ENCODE results near the gene NKAIN2.
A peak's percentile ranks its signal among the peaks of the same experiment; 100 is the strongest.

Gene NKAIN2

DNA sequence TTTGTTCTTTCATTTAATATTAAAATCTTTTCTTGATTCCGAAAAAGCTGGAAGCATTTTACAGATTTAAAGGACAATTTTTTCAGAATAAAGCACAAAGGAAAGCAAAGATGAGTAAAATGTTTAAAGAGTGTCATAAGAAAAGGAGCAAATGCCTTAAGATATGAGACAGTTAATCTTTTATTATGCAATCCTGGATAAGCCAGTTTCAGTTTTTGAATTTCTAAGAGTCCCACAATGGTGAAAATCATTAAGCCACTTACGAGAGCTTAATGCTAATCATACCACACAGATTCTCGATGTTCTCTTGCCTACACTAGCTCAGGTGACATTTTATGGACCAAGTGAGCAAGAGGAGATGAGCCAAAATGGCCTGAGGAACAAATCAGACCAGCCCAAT is 1054.9 kb downstream of the NKAIN2 start:
- Histone ChIP-seq H3K4me3 (no peak overlapping the region), H3K27ac (no peak overlapping the region), H3K9me3 (peaks cover 10% of the 10 kb centered on the region; the same call in 1 of the 2 replicates), H3K4me1 (no peaks in the 10 kb centered on the region), H3K9ac (no peak overlapping the region), H3K4me2 (no peak overlapping the region), H4K20me1 (no peaks in the 10 kb centered on the region), H3K36me3 (no peaks in the 10 kb centered on the region), H3K27me3 (no peaks in the 10 kb centered on the region)
- TF ChIP-seq Cebpa-rat (IDR thresholded peaks at IDR 0.05), result no peak

DNA sequence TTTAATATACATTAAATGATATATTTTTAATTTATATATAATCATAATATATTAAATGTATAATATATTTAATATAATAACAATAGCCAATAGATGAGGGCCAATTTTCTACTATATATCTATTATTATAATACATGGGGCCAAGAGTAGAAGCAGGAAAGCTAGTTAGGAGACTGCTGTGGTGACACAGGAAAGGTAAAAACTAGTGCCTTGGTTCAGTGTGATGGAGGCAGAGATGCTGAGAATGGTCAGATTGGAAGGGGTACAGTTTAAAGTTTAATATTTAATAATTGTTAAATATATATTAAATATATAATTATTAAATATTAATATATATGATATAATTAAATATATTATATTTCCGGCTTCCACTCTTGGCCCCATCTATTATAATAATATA is 1055.7 kb downstream of the NKAIN2 start:
- H3K4me3 ChIP-seq, result no peak overlapping the region
- H3K4me1 ChIP-seq, result no peaks in the 10 kb centered on the region
- H3K9me3 ChIP-seq, result peaks cover 10% of the 10 kb centered on the region; the same call in 1 of the 2 replicates
- no peak overlapping the region for H3K4me2 ChIP-seq
- H3K36me3 ChIP-seq, result no peaks in the 10 kb centered on the region
- no peak for TF ChIP-seq Cebpa-rat (IDR thresholded peaks at IDR 0.05)
- H4K20me1 ChIP-seq, result no peaks in the 10 kb centered on the region
- no peaks in the 10 kb centered on the region for H3K27me3 ChIP-seq
- H3K9ac ChIP-seq, result no peak overlapping the region
- H3K27ac ChIP-seq, result no peak overlapping the region

DNA sequence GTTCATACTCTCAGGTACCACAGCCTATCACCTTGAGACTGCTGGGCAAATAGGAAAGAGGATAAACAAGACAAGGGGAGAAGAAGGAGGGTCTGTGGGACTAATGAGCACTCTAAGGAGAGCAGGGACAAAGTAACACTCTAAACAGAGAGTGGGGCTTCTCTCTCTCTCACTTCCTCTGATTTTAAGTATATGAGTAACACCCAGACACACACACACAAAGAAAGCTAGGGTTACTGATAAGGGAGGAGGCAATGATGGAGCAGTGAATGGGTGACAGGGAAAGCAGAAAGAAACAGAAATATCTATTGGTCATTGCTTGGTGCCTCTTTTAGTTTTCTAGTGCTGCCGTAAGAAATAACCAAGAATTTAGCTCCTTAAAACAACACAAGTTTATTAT is 1062.4 kb downstream of the NKAIN2 start:
- no peak overlapping the region for H3K9ac ChIP-seq
- no peaks in the 10 kb centered on the region for H3K36me3 ChIP-seq

DNA sequence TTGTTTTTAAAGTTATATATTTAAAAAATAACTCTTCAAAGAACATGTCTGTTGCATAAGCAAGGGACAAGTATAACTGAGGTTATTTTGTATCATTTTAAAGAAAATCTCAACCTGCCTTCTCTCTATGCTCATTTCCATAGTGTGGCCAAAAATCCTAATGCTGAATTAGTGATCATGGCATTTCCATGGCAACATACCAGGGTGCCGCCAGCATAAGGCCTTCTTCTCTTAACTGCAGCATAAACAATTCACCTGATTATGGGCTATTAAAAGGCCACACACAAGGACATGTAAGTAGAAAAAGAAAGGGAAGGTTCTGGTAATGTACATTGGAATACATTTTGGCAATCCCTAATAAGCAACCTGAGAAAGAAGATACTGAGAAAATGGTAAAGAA is 1063.5 kb downstream of the NKAIN2 start:
- Histone ChIP-seq H3K27me3 (no peaks in the 10 kb centered on the region), H3K9me3 (peaks cover 5% of the 10 kb centered on the region; the same call in 1 of the 2 replicates), H3K9ac (no peak overlapping the region), H3K36me3 (no peaks in the 10 kb centered on the region), H4K20me1 (no peaks in the 10 kb centered on the region), H3K27ac (no peak overlapping the region), H3K4me3 (no peak overlapping the region), H3K4me1 (peaks cover 10% of the 10 kb centered on the region), H3K4me2 (no peak overlapping the region)
- TF ChIP-seq Cebpa-rat (IDR thresholded peaks at IDR 0.05), result no peak

More for the DNA sequence above, 1062.4 kb downstream of the NKAIN2 start:
- Histone ChIP-seq H4K20me1 (no peaks in the 10 kb centered on the region), H3K4me3 (no peak overlapping the region), H3K4me2 (peak overlapping the region; percentile 24; the same call in 1 of the 2 replicates), H3K27me3 (no peaks in the 10 kb centered on the region), H3K27ac (no peak overlapping the region), H3K4me1 (peaks cover 10% of the 10 kb centered on the region), H3K9me3 (peaks cover 10% of the 10 kb centered on the region; the same call in 1 of the 2 replicates)
- TF ChIP-seq Cebpa-rat (IDR thresholded peaks at IDR 0.05), result no peak

DNA sequence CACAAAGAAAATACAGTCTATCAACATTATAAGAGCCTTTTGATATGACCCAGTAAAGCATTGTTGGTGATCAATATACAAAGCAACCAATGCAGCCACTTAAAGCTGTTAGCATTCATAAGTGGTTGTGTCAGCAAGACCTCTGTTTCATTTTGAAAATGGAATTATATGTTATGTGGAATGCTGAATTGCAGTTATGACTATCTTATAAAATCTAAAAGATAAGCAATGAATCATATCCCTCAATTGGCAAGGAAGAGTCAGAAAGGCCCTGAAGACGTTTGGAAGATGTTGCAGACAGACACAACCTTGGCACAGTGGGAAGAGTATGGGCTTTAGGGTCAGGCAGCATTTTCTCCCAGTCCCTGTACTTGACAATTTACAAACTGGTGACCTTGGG is 1064.8 kb downstream of the NKAIN2 start:
- H3K9me3 ChIP-seq, result no peaks in the 10 kb centered on the region
- H3K4me1 ChIP-seq, result peaks cover 10% of the 10 kb centered on the region
- no peak overlapping the region for H3K4me2 ChIP-seq
- H3K27me3 ChIP-seq, result no peaks in the 10 kb centered on the region
- no peak for TF ChIP-seq Cebpa-rat (IDR thresholded peaks at IDR 0.05)
- H3K27ac ChIP-seq, result no peak overlapping the region
- no peak overlapping the region for H3K4me3 ChIP-seq
- no peaks in the 10 kb centered on the region for H4K20me1 ChIP-seq
- H3K9ac ChIP-seq, result no peak overlapping the region
- H3K36me3 ChIP-seq, result no peaks in the 10 kb centered on the region

DNA sequence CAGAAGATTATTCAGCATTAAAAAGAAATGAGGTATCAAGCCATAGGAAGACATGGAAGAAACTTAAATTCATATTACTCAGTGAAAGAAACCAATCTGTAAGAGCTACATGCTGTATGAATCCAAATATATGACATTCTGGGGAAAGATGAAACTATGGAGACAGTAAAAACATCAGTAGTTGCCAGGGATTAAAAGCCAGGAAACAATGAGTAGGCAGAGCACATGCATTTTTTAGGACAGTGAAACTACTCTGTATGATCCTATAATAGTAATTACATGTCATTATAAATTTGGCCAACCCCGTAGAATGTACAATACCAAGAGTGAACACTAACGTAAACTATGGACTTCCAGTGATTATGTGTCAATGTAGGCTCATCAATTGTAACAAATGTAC is 1065.8 kb downstream of the NKAIN2 start:
- Histone ChIP-seq H3K9me3 (no peaks in the 10 kb centered on the region), H3K4me2 (no peak overlapping the region), H3K36me3 (no peaks in the 10 kb centered on the region), H3K9ac (no peak overlapping the region), H3K27me3 (no peaks in the 10 kb centered on the region), H3K4me3 (no peak overlapping the region), H3K4me1 (peaks cover 10% of the 10 kb centered on the region), H3K27ac (no peak overlapping the region), H4K20me1 (no peaks in the 10 kb centered on the region)
- TF ChIP-seq Cebpa-rat (IDR thresholded peaks at IDR 0.05), result no peak

DNA sequence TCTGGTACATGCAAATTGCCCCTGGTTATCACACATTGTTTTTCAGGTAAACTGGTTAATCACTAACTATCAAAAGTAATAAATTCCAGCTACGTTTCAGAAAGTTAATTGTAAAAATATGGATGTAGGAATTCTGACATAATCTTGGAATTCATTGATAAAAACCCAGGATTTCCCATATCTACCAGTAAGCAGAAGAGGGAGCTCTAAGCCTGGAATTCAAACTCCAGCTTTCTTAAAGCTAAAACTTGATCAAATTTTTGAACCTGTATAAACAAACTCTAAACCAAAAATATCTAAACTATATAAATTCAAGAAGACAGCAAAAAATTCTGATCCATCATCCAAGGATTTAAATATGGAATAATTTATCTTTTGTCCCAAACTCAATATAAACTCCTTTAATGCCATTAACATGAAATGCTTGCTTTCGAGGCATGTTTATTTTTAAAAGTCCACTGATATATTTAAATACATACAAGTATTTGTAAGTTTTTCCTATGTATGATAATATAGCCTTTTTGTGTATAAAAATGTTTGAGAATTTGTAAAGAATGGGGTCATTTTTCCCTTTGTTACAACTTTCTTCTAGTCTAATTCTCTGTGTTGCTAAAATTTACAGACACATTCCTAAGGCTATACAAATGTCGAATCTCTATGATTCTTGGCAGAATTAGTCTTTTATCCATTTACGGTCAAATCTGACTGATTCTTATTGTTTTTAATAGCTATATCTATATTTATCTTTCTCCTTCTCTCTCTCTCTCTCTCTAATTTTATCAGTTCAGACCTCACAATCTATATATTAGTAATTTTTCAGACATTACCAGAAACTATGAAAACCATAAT is 1067.2 kb downstream of the NKAIN2 start:
- no peak for TF ChIP-seq Cebpa-rat (IDR thresholded peaks at IDR 0.05)
- Histone ChIP-seq H3K4me3 (no peak overlapping the region), H3K36me3 (no peaks in the 10 kb centered on the region), H3K4me2 (no peak overlapping the region), H3K4me1 (peaks cover 8% of the 10 kb centered on the region), H3K27ac (no peak overlapping the region), H3K27me3 (no peaks in the 10 kb centered on the region), H4K20me1 (no peaks in the 10 kb centered on the region), H3K9ac (no peak overlapping the region), H3K9me3 (no peaks in the 10 kb centered on the region)

DNA sequence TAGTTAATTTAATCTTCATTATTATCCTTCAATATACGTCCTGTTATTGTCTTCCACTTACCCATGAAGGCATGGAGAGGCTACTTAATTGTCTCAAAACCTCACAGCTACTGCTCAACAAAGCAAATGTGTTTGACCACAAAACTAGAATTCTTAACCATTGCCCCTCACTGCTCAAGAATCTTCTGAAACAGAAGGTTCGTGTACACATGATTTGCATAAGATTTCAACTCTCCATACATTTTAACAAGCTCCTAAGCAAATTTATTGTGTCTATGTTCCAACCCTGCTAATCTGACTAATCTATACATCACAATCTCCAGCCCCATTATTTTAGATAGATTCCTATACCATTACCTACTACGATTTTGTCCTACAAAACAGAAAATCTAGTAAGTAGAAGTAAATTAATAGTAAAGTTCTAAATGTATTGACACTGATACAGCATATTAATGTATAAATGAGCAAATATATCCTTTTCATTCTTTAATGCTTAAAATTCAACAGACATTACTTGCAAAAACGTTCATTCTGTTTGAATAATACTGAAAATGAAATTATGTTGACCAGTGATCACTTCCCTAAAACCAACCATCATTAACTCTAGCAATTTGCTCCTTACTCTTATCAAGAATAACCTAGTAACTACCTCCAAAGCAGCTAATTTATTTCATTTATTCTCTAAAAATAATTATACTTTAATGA is 1068.8 kb downstream of the NKAIN2 start:
- no peak overlapping the region for H3K9ac ChIP-seq
- no peaks in the 10 kb centered on the region for H3K4me1 ChIP-seq
- no peak for TF ChIP-seq Cebpa-rat (IDR thresholded peaks at IDR 0.05)
- H3K4me3 ChIP-seq, result no peak overlapping the region
- H3K36me3 ChIP-seq, result no peaks in the 10 kb centered on the region
- H3K27ac ChIP-seq, result no peak overlapping the region
- no peaks in the 10 kb centered on the region for H3K27me3 ChIP-seq
- H3K9me3 ChIP-seq, result no peaks in the 10 kb centered on the region
- no peaks in the 10 kb centered on the region for H4K20me1 ChIP-seq
- H3K4me2 ChIP-seq, result no peak overlapping the region

DNA sequence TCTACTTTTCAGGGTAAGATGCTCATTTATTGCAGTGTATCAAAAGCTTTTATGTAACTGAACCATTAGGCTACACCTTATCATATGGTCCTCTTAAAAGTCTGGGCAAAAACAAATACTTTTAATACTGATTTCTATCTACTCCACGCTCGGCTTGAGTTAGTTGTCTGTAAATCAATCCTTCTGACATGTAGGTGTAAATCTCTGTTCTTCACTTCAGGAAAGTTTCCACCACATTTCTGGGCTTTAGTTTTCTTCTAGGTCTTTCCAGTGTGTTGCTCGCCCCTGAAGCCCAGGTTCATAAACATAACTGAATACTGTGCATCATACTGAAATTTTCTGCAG is 1069.4 kb downstream of the NKAIN2 start:
- no peak for TF ChIP-seq Cebpa-rat (IDR thresholded peaks at IDR 0.05)
- H3K9ac ChIP-seq, result no peak overlapping the region

More for the DNA sequence above, 1069.4 kb downstream of the NKAIN2 start:
- Histone ChIP-seq H4K20me1 (no peaks in the 10 kb centered on the region), H3K36me3 (no peaks in the 10 kb centered on the region), H3K9me3 (no peaks in the 10 kb centered on the region), H3K4me3 (no peak overlapping the region), H3K27ac (no peak overlapping the region), H3K4me2 (no peak overlapping the region), H3K4me1 (no peaks in the 10 kb centered on the region), H3K27me3 (no peaks in the 10 kb centered on the region)
